Sigmoid colon (tissue), 4 donors: ENCODE data around the gene CDS1.

ENCODE experiments used
- CTCF ChIP-seq, 4 experiments: fragments of 450-650 bp in 3 of 4; fragments of 200-600 bp in 1 of 4; IDR thresholded peaks; one replicate each; pipeline ENCODE4 v1.5.1; 2016 to 2019; ENCODE audit warnings: antibody characterized with exemption in 4 of 4, mild to moderate bottlenecking in 3 of 4, moderate library complexity in 2 of 4
- EP300 ChIP-seq, 4 donors: sonication (generic); formaldehyde crosslinking; IDR thresholded peaks; one replicate each; pipeline ENCODE4 v1.6.1; 2017; ENCODE audit warnings: antibody characterized with exemption in 4 of 4
- POLR2A ChIP-seq, 2 donors: fragments of 450-650 bp; IDR thresholded peaks; one replicate each; pipeline ENCODE4 v1.6.1; 2016; ENCODE audit warnings: antibody characterized with exemption in 2 of 2, mild to moderate bottlenecking in 2 of 2, moderate library complexity in 2 of 2
- POLR2AphosphoS5 ChIP-seq, 4 donors: sonication (generic); formaldehyde crosslinking; IDR thresholded peaks; one replicate each; pipeline ENCODE4 v1.6.1; 2017; ENCODE audit warnings: antibody characterized with exemption in 4 of 4

GRCh38 chr4:84699001-84699671 lies 116.2 kb downstream of the CDS1 start:
- TF ChIP-seq CTCF (IDR thresholded peaks at IDR 0.05) = no peak
- TF ChIP-seq POLR2AphosphoS5 (IDR thresholded peaks at IDR 0.05) = no peak
- TF ChIP-seq POLR2A (IDR thresholded peaks at IDR 0.05) = no peak
- TF ChIP-seq EP300 (IDR thresholded peaks at IDR 0.05) = no peak
